IPS DF 6.9 (cell line): ENCODE data around the gene NANOG.
"Not testable (repeated sequence)": the region's sequence is repeated elsewhere in the genome, so short reads cannot be mapped to it uniquely, and the experiment has no call there.

Experiments
- DNase-seq: peaks from one replicate; pipeline ENCODE4 v3.0.0-alpha.2; 2013; ENCODE audit warnings: low read depth, low spot score
- H3K27ac ChIP-seq: one replicate; pipeline ENCODE4 v1.5.1; 2013; ENCODE audit warnings: low read length, control low read depth
- H3K27me3 ChIP-seq: 2 replicates; pipeline ENCODE4 v1.6.1; 2013; ENCODE audit warnings: mild to moderate bottlenecking, low read length; ENCODE audit not compliant: control insufficient read depth, insufficient read depth
- H3K36me3 ChIP-seq: 2 replicates; pipeline ENCODE4 v1.6.1; 2013; ENCODE audit warnings: low read length; ENCODE audit not compliant: control insufficient read depth, insufficient read depth
- H3K4me1 ChIP-seq: 2 replicates; pipeline ENCODE4 v1.6.1; 2013; ENCODE audit warnings: low read length; ENCODE audit not compliant: control insufficient read depth, insufficient read depth
- H3K4me3 ChIP-seq: 2 replicates; pipeline ENCODE4 v1.5.1; 2013; ENCODE audit warnings: mild to moderate bottlenecking, low read length
- H3K9me3 ChIP-seq: 2 replicates; pipeline ENCODE4 v1.6.1; 2013; ENCODE audit warnings: low read length, inconsistent platforms; ENCODE audit not compliant: control insufficient read depth, insufficient read depth
- WGBS: extraction: QIAGEN DNeasy Blood & Tissue Kit; methylation state at CpG from one replicate; pipeline ENCODE4 v1.1.7; 2013; ENCODE audit warnings: mixed read lengths, missing lambda C conversion rate; ENCODE audit not compliant: insufficient read length, insufficient coverage; 5-methylcytosine and 5-hydroxymethylcytosine counted together

The NANOG gene

GRCh38 chr12:7788884-7789528, at the start of gene NANOG:
TSS of gene NANOG (plus strand) at chr12:7789402. CDS start at chr12:7789615, 213 bp downstream.
- WGBS = no CpG with 5 or more reads among the region's 13 CpGs
- not testable (repeated sequence) for DNase-seq, H3K9me3 ChIP-seq, H3K27ac ChIP-seq, H3K27me3 ChIP-seq, H3K4me1 ChIP-seq, H3K36me3 ChIP-seq
- H3K4me3 ChIP-seq = peak within 1 kb of the TSS; percentile 25; the same call in 1 of the 2 replicates

GRCh38 chr12:7747246-7747645, 42.0 kb upstream of the NANOG start, which contains the start of gene CLEC4C:
TSS of gene CLEC4C (minus strand) at chr12:7747375. CDS start at chr12:7747348, 27 bp downstream.
- Histone ChIP-seq H3K36me3 (no peaks in the 10 kb centered on the region), H3K9me3 (no peaks in the 10 kb centered on the region), H3K27me3 (no peaks in the 10 kb centered on the region), H3K27ac (no peak within 1 kb of the TSS), H3K4me3 (no peak within 1 kb of the TSS), H3K4me1 (no peaks in the 10 kb centered on the region)
- no CpG with 5 or more reads among the region's 5 CpGs for WGBS
- no peak for DNase-seq

GRCh38 chr12:7748852-7749251, 40.4 kb upstream of the NANOG start:
- Histone ChIP-seq H3K4me3 (no peak overlapping the region), H3K36me3 (no peaks in the 10 kb centered on the region), H3K27me3 (no peaks in the 10 kb centered on the region), H3K4me1 (no peaks in the 10 kb centered on the region), H3K27ac (no peak overlapping the region), H3K9me3 (no peaks in the 10 kb centered on the region)
- DNase-seq = no peak
- WGBS = no CpG with 5 or more reads among the region's 4 CpGs

GRCh38 chr12:7749442-7749841, 39.8 kb upstream of the NANOG start:
- Histone ChIP-seq H3K36me3 (no peaks in the 10 kb centered on the region), H3K4me1 (no peaks in the 10 kb centered on the region), H3K27me3 (no peaks in the 10 kb centered on the region), H3K4me3 (no peak overlapping the region), H3K9me3 (no peaks in the 10 kb centered on the region), H3K27ac (no peak overlapping the region)
- no CpG with 5 or more reads among the region's 8 CpGs for WGBS
- DNase-seq = no peak

- Histone ChIP-seq H3K4me3 (no peak overlapping the region), H3K4me1 (no peaks in the 10 kb centered on the region), H3K36me3 (no peaks in the 10 kb centered on the region), H3K27me3 (no peaks in the 10 kb centered on the region), H3K9me3 (no peaks in the 10 kb centered on the region), H3K27ac (no peak overlapping the region)
- WGBS = no CpG with 5 or more reads among the region's 6 CpGs
- DNase-seq = no peak
Measured at GRCh38 chr12:7750350-7750749, 38.9 kb upstream of the NANOG start.

- H3K27ac ChIP-seq = no peak overlapping the region
- H3K4me1 ChIP-seq = no peaks in the 10 kb centered on the region
- no peak overlapping the region for H3K4me3 ChIP-seq
- H3K36me3 ChIP-seq = no peaks in the 10 kb centered on the region
- H3K27me3 ChIP-seq = no peaks in the 10 kb centered on the region
- no peak for DNase-seq
- no CpG with 5 or more reads among the region's 20 CpGs for WGBS
- no peaks in the 10 kb centered on the region for H3K9me3 ChIP-seq
Measured at GRCh38 chr12:7751394-7751793, 37.8 kb upstream of the NANOG start.

GRCh38 chr12:7751941-7752922, 37.0 kb upstream of the NANOG start:
- not testable (repeated sequence) for H3K4me1 ChIP-seq, DNase-seq, H3K27me3 ChIP-seq, H3K36me3 ChIP-seq, H3K4me3 ChIP-seq, H3K9me3 ChIP-seq, H3K27ac ChIP-seq
- WGBS = no CpG with 5 or more reads among the region's 48 CpGs

- not testable (repeated sequence) for H3K27me3 ChIP-seq, H3K36me3 ChIP-seq, H3K4me1 ChIP-seq, H3K9me3 ChIP-seq, H3K4me3 ChIP-seq, H3K27ac ChIP-seq, DNase-seq
- no CpG with 5 or more reads among the region's 9 CpGs for WGBS
Measured at GRCh38 chr12:7755668-7756067, 33.5 kb upstream of the NANOG start.

- H3K9me3 ChIP-seq = no peaks in the 10 kb centered on the region
- no peaks in the 10 kb centered on the region; the same call in 1 of the 2 replicates for H3K4me1 ChIP-seq
- H3K4me3 ChIP-seq = no peak overlapping the region
- DNase-seq = no peak
- no CpG with 5 or more reads among the region's 2 CpGs for WGBS
- H3K27ac ChIP-seq = no peak overlapping the region
- H3K36me3 ChIP-seq = no peaks in the 10 kb centered on the region
- H3K27me3 ChIP-seq = no peaks in the 10 kb centered on the region
Measured at GRCh38 chr12:7756993-7757392, 32.2 kb upstream of the NANOG start.

GRCh38 chr12:7758766-7759140, 30.4 kb upstream of the NANOG start:
- H3K9me3 ChIP-seq = no peaks in the 10 kb centered on the region
- no peak for DNase-seq
- no CpG with 5 or more reads among the region's 9 CpGs for WGBS

More at GRCh38 chr12:7758766-7759140, 30.4 kb upstream of the NANOG start:
- Histone ChIP-seq H3K4me3 (no peak overlapping the region), H3K36me3 (no peaks in the 10 kb centered on the region), H3K4me1 (no peaks in the 10 kb centered on the region; the same call in 1 of the 2 replicates), H3K27me3 (no peaks in the 10 kb centered on the region), H3K27ac (no peak overlapping the region)
